Islet precursor cell (in vitro differentiated cells): ENCODE data around the gene AHI1.

Experiments
- DNase-seq: peaks from one replicate; pipeline ENCODE4 v3.0.0-alpha.2; 2018

AHI1 gene

DNA sequence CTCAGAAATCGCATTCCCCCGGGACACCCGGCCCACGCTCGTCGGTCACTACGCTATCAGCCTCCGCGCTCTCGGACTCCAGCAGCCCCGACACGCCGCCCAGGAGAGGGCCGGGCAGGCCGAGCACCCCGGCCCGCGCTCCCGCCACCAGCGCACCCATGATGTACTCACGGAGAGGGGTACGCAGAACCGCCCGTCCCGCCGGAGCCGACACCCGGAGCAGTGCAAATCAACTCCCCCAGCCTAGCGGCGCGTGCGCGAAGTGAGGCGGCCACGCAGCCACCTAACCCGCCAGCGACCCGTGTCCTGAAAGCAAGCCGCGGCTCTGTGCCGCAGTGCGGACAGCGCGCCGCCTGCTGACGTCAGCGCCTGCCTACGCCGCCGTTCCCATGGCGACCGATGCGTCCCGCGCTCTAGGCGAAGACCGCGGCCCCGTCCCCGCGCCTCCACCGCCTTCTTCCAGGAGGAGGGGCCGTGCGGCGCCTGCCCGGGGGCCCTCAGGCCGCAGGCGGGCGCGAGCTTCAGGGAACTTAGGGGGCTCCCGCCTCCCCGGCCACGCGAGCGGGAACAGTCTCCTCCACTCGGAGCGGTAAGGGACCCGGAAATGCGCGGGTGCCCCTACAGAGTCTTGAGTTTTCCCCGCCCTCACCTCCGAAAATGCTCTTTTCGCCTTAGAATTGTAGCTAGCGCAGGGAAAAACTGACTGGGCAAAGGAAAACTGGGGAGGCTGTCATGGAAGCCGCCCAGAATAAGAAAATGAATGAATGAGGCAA is at the start of gene AHI1:
Gene AHI1, minus strand, starts transcription at position 329 of the 773 bp plus-strand sequence. CDS start 5,503 bp downstream, outside the sequence.
- peak; percentile 97 for DNase-seq

DNA sequence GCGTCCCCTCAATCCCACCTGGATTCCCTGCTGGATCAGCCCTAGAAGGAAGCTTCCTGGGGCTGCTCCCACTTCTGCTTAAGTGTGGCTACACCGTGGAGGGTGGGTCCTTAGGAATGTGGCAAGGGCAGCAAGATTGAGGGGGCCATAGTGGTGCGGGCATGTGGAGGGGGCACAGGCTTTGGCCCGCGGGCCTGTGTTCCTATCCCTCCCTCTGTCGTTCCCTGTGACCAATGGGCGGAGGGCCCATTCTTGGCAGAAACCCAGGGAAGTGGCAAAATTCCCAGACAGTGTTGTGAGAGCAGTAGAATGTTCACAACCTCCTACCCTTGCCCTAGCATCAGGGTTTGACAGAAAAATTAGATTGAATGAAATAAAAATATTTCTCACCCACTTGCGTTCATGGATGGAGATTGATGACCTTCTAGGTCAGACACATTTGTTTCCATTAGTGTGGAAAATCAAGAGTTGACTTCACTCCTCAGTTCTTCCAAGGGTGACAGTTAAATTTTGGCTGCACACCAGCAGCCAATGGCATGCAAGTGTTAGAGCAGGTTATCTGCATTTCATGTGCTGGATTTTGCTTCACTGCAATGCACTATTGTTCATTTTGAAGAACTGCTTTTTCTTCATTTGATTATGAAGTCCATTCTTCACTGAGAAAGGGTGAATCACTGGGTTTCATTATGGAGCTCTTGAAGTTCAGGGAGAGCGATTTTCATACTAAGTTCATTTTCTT is 49.3 kb upstream of the AHI1 start:
- no peak for DNase-seq

DNA sequence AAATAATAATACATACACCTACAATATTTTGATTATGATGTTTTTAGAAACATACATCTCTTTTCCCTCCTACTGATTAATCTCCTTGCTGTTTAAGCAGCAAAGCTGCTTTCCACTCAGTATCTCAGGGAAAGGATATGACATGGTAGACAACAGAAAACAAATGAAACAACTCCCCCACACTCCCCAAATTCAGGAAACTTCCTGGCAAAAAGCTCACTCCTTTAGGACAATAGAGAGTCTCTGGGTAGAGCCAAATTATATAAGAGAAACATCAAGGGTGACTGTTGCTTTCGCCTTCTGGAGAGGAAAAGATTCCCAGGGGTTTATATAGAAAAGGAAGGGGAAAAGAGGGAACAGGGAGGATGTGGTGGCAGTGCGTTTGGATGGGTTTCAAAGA is 48.7 kb upstream of the AHI1 start:
- DNase-seq, result no peak

DNA sequence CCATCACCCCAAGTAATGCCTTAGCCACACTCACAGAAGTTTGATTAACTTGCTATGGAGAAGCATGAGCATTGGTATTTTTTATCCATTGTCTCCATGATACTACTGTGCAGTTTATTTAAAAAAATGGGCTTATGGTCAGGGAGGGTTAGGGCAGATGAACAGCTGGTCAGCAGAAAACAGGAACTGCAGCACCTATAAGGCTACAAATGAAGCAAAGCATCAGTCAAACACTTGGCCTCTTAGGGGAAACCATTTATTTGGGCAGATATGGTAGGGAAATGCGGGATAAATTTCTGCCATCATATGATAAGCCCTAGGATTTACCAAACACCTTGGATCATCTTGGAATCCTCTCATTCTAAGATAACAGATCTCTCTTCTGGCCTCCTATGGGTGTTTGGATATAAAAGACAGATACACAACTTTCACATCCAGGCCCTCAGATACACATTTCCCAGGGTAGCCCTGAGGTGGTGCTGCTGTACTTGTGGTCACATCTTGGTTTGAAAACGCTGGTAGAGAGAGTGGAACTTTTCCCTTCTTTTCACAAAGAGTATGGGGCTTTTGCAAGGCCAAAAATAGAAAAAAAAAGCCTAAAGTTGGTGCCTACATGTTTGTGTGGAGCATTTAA is 42.8 kb upstream of the AHI1 start:
- no peak for DNase-seq

DNA sequence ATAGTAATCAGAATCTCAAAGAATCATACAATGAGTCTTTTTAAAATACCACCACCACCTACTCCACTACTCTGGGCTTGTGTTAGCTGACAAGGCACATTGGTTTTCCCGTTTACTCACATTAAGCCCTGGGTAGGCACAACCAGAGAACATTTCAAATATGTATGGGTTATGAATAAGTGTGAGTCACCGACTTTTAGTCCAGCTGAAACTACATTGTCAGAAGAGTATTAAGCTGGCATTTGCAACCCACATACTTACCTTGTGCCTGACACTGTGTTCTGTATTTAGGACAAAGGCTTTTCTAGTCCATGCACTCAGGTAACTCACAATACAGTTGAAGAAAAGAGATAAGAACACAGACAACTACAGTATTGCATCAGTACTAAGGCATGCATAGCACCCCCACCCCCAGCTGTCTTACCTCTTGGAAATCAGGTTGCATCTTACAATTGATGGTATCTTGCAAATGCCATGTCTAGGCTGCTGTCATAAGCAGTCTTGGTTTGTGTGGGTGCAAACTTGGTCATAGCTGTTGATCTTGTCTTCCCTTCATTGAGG is 40.3 kb upstream of the AHI1 start:
- DNase-seq, result peak; percentile 86

DNA sequence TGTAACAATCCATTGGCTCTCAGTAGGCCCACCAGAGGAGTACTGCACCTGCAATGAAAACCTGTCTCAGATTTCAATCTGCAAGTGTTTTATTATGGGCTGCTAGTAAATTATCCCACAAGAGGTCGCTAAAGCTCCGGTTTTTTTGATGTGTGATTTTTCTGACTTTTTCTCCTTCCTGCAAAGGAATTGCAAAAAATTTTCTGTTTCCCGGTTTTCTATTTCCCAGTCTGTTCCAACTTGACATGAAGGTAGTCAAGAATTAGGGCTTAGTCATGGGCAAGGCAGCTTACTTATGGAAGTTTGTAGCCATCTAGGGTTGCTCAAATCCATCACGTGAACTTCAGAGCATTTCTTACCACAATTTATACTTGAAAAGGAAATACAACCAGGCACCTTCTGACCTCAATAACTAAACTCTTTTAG is 38.5 kb upstream of the AHI1 start:
- DNase-seq, result no peak

DNA sequence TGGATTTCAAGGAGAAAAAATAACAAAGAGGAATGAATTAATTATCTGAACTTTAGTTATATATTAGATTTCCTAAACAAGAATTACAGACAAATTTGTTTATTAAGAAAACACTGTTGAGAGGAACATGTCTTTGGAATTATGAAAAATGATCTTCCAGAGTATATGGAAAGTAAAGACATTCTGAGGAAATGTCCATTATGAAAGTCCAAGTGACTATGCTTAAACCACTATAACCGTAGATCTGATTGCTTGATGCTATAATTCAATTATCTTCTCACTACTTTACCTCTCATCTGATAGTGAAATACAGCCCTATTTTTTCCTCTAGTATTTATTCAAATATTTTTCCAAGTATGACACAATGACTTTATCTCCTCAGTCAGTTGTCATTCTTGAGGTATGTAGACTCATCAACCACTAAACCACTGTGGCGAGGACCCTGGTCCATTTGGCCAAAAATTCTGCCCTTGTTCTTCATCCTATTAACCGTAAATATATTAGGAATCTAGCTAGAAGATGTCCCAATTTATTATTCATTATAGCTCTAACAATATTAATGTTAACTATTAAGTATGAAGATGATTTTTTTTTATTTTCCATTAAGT is 37.3 kb upstream of the AHI1 start:
- no peak for DNase-seq

DNA sequence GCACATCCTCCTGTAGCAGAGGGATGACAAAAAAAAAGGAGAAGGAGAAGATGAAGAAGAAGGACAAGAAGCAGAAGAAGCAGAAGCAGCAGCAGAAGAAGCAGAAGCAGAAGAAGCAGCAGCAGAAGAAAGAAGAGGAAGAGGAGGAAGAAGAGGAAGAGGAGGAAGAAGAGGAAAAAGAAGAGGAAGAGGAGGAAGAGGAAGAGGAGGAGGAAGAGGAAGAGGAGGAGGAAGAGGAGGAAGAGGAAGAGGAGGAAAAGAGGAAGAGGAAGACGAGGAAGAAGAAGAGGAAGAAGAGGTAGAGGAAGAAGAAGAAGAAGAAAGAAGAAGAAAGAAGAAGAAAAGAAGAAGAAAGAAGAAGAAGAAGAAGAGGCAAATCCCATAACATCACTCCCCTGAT is 35.0 kb upstream of the AHI1 start:
- DNase-seq, result no peak

DNA sequence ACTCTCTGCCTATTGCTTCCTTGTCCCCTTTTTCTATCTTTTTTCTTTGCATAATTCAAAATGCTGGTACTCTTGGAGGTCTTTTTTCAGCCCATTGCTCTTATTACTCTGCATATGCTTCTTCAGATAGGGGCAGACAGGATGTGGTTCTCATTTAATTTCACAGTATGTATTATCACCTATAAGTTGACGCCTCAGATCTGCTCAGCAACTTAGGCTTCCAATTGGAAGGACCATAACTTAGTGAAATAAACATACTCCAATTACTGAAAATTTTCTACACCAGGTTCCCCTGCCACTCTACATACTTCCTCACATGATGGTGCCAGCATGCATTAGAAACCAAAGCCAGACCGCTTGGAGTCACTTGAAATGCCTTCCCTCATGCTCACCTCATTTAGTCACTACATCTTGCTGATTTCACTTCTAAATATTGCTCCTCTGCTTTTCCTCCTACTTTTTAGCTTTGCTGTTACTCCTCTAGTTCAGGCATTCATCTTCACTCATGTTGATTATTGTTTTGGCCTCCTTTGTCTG is 34.5 kb upstream of the AHI1 start:
- DNase-seq, result no peak

DNA sequence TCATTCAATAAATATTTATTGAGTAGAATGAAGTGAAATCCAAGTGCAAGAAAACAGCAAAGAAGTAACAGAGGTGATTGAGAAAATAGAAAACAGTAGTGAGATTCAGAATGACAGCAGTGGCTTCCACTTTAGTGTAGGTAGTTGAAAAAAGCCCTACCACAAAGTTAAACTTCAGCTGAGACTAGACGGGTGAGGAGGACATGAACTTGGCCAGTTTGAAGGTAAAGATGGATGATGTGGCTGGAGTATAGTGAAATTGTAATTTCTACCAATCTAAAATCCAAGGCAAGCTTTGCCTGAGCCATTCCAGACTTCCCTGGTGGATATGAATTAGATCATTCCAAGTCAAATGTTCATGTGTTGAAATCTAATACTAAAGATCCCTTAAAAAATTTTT is 32.6 kb upstream of the AHI1 start:
- no peak for DNase-seq

DNA sequence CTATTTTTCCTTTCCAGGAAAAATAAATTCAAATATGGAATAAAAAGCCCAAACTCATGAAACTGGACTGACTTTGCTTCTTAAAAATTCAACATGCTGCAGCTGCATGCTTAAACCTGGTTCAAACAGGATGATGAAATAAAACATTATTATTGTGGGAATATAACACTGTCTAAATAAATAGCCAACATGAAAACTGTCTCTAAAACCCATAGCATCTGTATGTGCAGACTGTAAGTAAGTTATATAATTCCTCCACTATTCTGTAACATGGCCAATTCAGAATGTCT is 30.4 kb upstream of the AHI1 start:
- DNase-seq, result no peak

DNA sequence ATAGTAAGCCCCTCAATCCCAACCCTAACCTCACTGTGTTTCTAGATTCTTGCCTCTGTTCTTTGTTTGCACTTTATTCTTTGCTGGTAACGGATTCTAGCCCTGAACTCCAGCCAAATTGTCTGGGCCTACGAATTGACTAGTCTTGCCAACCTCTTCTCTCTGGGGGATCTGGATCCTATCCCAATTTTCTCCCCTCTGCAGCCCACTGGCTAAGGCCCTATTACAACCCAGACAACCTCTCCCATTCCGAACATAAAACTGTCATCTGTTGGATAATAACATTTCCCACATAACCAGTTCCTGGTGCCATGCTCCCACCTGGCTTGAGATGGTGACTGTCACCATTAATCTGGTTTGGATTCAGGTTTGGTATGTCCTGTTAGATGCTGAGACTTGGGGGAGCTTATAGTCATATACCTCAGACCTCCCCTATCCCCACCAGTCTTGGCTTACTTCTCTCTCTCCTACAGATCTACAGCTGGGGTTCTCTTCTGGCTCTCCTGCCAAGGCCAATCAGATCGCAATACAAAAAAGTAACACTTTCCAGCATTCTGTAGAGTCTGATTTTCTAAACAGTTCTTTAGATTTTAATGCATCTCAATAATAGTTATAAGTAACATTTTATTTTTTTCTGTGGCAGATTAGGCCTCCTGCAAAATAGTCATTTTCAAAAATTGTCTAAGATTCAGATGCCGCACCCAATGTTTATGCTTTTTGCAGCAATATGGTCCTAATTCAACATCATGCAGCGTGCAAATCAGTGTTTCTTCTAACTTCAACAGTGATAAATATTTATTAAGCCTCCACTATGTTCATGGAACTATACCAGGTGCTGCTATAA is 29.8 kb upstream of the AHI1 start:
- no peak for DNase-seq

DNA sequence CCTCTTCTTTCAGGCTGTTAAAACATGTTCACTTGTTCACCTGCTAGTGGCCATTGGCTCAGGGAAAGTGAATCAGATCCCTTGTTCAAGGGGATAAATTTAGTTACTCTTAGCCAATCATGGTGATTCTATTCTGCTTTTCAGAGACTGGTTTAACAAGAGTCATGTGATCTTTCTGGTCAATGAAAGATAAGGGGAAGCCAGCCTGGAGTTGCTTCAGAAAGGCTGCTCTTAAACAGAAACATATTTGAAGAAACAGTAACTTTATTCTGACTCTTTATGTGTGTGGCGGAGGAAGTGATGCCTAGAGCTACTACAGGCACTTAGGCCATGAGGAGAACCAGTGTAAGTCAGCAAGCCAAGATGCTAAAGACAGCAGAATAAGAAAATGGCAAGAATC is 28.1 kb upstream of the AHI1 start:
- DNase-seq, result no peak

DNA sequence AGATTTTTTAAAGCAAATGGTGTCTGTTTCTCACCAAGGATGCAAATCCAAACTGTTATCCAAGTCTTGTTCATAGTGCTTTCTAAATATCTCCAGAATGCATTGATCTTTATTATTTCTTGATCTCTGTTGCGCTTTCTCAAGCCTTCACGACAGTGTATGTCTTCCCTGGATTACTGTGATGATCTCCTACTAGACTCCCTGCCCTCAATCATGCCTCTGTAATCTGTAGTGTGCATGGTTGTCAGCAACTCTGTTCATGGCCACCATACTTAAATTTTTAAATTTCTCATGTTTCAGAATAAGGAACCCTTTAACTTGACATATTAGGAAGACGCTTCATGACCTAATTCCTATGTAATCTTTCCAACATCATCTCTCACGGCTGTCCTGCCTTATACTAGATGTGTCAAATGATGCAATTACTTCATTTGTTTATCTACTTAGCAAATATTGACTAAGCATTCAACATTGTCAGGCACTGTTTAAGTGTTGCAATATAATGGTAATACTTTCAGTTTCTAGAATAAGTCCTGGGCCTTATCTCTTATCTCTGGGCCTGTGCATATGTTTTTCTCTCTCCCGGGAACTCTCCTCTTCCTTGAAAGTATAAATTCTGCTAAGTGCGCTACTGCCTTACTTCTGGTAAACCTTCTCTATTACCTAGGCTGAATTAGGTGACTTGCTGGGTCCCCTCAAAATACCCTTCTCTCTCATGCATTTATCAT is 25.6 kb upstream of the AHI1 start:
- DNase-seq, result no peak

DNA sequence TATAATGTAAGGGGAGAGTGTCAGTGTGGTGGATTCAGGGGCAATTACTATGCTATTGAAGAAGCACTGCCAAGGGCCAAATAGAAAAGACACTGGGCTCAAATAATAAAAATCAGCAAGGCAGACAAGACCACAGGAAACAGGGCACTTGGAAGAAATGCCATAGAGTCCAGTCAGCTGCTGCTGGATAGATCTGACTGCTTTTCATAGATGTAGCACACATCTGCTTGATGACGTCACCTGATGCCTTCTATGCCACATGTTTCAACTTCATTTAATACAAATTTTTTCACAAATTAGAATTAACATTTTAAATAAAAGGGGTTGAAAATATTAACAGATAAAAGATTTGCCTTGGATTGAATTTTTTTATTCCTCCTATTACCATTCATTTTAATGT is 23.9 kb upstream of the AHI1 start:
- DNase-seq, result no peak

DNA sequence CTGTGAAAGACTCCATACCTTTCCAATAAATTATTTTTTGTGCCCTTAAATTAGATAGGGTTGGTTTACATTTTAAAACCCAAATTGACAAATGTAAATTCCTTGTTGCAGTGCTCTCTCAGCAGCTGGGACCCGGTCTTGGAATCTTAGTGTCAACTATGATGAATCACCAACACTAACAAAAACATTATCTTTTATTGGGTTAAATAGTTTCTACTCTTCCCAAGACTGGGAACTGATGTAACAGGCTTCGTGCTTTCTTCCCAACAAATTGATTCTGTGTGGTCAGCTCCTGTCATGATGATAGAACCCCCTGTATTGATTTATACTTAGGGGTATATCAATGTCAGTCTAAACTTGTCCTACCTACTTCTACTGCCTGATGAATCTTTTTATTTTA is 23.2 kb upstream of the AHI1 start:
- DNase-seq, result no peak

DNA sequence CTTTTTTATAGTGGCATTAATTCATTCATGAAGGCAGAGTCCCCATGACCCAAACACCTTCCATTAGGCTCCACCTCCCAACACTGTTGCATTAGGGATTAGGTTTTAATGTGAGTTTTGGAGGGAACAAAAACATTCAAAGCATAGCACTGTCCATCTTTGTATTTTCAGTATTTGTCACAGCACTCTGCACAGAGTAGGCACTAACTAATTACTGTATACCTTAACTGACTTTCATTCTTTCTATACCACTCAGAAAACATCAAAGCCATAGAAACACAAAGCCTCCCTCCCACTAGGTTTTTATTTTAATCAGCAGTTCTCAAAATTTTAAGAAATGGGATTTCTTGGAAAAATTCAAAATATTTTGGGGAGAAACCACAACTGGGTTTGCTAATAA is 21.8 kb upstream of the AHI1 start:
- no peak for DNase-seq

DNA sequence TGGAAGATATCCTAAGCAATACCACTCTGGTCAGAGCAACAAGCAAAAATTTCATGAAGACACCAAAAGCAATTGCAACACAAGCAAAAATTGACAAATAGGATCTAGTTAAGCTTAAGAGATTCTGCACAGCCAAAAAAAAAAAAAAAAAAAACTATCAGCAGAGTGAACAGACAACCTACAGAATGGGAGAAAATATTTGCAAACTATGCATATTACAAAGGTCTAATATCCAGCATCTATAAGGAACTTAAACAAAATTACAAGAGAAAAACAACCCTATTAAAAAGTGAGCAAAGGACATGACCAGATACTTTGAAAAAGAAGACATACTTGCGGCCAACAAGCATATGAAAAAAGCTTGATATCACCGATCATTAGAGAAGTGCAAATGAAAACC is 20.0 kb upstream of the AHI1 start:
- no peak for DNase-seq

DNA sequence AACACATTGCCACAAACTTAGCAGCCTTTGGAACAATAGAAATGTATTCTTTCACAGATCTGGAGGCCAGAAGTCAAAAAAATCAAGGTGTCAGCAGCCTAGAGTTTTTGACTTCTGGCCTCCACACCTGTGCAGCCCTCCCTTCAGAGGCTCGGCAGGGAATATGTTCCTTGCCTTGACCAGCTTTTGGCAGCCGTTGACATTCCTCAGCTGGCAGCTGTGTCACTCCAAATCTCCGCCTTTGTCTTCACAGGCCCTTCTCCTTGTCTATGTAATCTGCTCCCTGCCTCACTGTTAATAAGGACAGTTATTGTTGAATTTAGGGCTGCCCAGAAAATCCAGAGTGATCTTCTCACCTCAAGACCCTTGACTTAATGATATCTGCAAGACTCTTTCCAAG is 17.2 kb upstream of the AHI1 start:
- peak; percentile 47 for DNase-seq

DNA sequence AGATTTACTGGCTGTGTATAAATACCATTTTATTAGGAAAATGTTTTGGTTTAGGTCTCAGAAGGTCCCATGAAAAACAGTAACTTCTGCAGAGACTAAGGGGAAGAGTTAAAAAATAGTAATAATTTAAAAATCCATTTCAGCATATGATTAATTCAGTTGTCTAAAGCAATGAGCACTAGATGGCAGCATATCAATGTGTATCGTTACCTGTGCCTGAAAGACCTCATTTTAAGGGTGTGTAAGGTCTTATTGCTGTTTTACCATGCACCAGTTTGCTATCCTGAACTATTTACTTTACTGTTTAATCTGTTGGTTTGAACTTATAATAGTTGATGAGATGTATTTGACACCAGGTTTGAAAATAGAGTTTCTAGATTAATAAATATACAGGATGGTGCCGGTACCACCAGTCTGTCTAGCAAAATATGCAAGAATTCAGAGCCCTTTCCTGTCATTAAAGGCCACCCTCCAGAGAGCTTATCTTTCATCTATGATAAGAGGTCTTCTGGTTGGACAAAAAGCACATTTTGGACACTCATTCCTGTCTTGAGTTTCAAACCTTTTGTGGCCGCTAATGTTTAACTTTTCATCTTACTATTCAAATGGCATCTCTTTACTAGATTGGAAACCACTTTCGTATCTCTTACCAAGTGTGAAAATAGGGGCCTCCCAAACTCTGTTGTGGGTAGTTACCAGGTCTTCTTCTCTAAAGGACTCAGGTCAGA is 8.9 kb upstream of the AHI1 start:
- DNase-seq, result no peak

DNA sequence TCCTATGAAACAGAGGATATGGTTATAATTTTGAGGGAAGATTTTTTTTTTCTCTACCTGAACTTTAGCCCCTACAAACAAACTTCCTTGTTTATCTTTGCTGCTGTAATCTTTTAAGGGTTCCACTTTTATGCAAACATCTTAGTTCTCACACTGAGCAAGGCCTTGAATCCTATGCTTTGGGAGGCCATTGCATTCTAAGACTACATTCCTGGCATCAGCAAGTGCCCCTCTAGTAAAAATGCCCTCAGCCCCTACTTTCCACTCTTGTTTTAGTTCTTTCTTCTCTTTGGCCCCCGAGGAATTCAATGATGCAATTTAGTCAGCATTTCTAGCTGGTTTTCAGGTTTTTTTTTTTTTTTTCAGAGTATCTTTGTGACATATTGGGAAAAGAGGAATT is 8.1 kb upstream of the AHI1 start:
- DNase-seq, result no peak
